ENCODE data around the gene NR2F2.

Gene NR2F2

DNA sequence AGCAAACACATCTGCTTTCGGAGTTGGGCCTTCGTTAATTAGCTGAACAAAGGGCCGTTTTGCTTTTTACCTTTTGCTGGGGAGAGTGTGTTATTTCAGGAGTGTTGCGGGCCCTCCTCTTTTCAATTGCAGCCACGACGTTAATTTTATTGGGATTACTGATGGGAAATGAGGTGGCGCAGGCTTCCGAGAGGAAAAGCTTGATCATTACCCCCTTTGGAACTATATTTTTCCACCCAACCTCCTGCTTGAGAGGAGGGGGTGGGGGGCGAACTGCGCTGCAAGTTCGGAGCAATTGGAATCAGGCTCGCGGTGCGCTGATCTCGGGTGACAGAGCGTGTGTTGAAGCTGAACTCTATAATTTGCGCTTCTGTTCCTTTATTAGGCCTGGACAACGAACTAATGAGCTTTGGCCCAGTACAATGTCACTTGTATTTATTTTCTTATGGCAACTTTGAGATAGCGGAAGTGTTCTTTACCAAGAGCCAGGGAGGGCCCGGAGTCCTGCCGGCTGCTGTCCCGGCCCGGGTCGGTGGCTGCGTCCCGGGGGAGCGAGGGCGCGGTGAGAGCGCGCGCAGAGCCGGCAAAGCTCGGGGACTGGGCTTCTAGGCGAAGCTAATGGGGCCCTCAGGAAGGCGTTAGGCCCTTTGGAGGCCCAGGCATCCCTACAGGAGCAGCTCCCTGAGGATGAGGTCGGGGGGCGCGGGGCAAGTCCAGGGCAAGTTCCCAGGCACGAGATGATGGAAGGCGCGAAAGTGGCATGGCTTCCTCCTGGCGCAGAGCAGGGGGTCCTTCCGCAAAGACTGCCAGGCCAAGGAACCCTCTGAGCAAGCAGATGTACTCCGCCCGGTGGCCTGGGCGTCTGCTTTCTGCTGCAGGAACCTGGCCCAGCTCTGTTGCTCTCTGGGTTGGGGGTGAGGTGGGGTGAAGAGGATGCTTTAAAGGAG is 12.9 kb downstream of the NR2F2 start:
- no peak overlapping the region for H3K4me3 ChIP-seq (ENCODE audit: insufficient read depth, low read depth, low read length, poor library complexity, severe bottlenecking)
- H3K4me1 ChIP-seq (ENCODE audit: control insufficient read depth, insufficient read depth, low read length, poor library complexity, severe bottlenecking) = peaks cover 3% of the 10 kb centered on the region
- H3K9me3 ChIP-seq (ENCODE audit: control insufficient read depth, low read length) = no peaks in the 10 kb centered on the region
- H3K27me3 ChIP-seq (replicated peaks; ENCODE audit: control insufficient read depth, insufficient read depth, low read length, poor library complexity, severe bottlenecking) = peaks cover 44% of the 10 kb centered on the region
- H3K36me3 ChIP-seq (ENCODE audit: control insufficient read depth, insufficient read depth, low read length) = no peaks in the 10 kb centered on the region
- H3K27ac ChIP-seq (ENCODE audit: insufficient read depth, low read length, poor library complexity, severe bottlenecking) = no peak overlapping the region
- no peak for DNase-seq

DNA sequence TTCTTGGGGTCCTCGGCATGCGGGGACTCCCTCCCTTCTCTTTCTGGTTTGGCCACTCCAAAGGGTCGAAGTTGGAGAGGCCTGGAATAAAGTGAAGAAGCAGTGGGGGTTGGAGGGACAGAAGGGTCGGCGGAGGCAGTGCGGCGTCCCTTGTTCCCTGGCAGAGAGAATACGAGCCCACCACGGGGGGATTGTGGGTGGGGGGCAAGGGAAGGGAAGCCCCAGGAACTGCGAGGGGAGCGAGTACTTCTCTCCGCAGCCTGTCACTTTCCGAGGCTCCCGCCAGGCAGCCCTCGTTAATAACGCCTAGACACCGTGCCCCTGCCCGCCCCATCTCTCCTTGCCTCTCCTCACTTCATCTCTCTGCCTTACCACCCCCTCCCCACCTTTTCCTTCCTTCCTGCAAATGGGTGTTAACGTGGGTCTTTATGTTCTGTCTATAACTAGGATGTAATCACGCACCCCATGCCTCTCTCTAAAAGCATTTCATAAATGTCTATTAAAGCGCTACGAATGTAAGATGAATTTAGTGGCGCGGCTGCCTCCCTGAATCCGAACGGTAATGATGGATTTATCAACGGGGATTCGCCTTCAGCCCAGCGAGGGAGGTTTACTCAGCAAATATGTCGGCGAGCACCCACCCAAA is 13.7 kb downstream of the NR2F2 start:
- Histone ChIP-seq H3K4me3 (ENCODE audit: insufficient read depth, low read depth, low read length, poor library complexity, severe bottlenecking) (no peak overlapping the region), H3K9me3 (ENCODE audit: control insufficient read depth, low read length) (no peaks in the 10 kb centered on the region), H3K27me3 (replicated peaks; ENCODE audit: control insufficient read depth, insufficient read depth, low read length, poor library complexity, severe bottlenecking) (peaks cover 52% of the 10 kb centered on the region), H3K36me3 (ENCODE audit: control insufficient read depth, insufficient read depth, low read length) (no peaks in the 10 kb centered on the region), H3K4me1 (ENCODE audit: control insufficient read depth, insufficient read depth, low read length, poor library complexity, severe bottlenecking) (peaks cover 3% of the 10 kb centered on the region), H3K27ac (ENCODE audit: insufficient read depth, low read length, poor library complexity, severe bottlenecking) (no peak overlapping the region)
- no peak for DNase-seq

DNA sequence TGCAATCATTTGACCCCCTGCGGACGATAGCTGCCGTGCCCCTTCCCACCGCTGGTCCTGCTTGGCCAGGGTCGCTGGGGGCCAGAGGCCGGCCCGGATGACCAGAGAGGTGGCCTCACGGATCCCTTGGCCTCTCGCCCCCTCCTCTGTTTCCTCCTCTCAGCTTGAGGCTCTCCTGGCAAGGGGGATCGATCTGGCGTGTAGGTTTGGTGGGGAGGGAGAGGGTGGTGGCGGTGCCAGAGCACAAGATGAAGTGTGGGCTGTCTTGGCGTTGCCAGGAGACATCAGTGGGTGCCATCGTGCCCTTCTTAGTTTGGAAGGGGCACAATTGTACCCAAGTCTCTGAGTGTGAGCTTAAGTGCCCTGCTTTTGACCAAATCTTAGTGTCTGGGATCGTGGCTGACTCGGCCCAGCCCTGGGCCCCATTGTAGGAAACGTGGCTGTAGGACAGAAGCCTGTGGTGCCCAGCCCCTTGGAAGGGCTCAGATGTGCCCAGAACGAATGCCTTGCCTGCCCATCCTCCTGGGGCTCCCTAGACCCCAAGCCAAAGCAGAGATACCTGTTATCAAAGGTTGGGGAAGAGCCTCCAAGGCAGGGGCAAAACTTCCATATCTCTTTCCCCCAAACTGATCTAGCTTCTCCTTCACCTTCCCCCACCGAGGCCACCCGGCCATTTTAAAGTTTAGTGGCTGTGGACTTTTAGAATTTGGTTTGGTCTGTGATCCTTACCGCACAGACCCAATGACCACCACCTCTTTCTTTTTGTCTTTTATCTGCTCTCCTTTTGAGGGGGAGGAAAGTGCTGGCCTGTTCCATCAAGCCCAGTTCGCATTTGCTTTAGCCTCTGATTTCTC is 14.4 kb downstream of the NR2F2 start:
- H3K27ac ChIP-seq (ENCODE audit: insufficient read depth, low read length, poor library complexity, severe bottlenecking) = no peak overlapping the region
- H3K27me3 ChIP-seq (replicated peaks; ENCODE audit: control insufficient read depth, insufficient read depth, low read length, poor library complexity, severe bottlenecking) = peaks cover 55% of the 10 kb centered on the region
- H3K36me3 ChIP-seq (ENCODE audit: control insufficient read depth, insufficient read depth, low read length) = no peaks in the 10 kb centered on the region
- DNase-seq = no peak
- peaks cover 3% of the 10 kb centered on the region for H3K4me1 ChIP-seq (ENCODE audit: control insufficient read depth, insufficient read depth, low read length, poor library complexity, severe bottlenecking)
- H3K4me3 ChIP-seq (ENCODE audit: insufficient read depth, low read depth, low read length, poor library complexity, severe bottlenecking) = no peak overlapping the region
- no peaks in the 10 kb centered on the region for H3K9me3 ChIP-seq (ENCODE audit: control insufficient read depth, low read length)

DNA sequence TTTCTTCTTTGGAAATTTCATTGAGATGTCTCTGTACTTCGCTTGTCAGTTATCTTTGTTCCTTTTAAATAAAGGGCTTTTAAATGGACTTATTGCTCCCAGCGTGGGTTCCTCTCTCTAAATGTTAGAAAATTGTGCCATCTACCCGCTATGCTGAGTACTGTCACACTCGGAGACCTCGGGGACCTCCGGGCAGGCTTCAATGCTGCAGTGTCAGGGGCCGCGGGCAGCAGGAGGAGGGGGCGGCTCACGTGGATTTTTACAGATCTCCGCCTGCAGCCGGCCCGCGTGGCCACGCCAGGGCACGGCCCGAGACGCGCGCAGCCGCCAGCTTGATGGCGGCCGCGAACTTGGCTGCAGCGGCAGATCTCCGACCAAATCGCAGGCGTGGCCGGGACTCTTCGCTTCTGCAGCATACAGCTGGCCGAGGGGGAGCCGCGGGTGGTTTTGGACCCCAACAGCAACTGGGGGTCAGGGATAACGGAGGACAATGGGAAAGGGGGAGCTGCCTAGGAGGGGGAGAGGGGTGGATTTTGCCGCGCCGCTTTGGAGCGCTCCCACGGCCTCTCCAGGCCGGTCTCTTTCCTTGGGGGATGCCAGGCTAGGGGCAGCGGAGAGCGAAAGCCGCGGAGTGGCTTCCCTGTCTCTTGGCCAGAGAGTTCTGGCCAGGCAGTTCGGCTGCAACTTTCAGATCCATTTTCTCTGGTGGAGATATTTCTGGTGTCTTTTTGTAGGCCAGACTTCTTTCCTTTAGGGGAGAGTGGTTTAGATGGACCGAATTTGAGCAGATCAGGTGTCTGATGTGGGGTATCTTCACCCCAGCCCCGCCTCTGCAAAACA is 15.3 kb downstream of the NR2F2 start:
- Histone ChIP-seq H3K9me3 (ENCODE audit: control insufficient read depth, low read length) (no peaks in the 10 kb centered on the region), H3K27me3 (replicated peaks; ENCODE audit: control insufficient read depth, insufficient read depth, low read length, poor library complexity, severe bottlenecking) (peaks cover 56% of the 10 kb centered on the region), H3K4me3 (ENCODE audit: insufficient read depth, low read depth, low read length, poor library complexity, severe bottlenecking) (no peak overlapping the region), H3K4me1 (ENCODE audit: control insufficient read depth, insufficient read depth, low read length, poor library complexity, severe bottlenecking) (peaks cover 3% of the 10 kb centered on the region), H3K36me3 (ENCODE audit: control insufficient read depth, insufficient read depth, low read length) (no peaks in the 10 kb centered on the region), H3K27ac (ENCODE audit: insufficient read depth, low read length, poor library complexity, severe bottlenecking) (no peak overlapping the region)
- DNase-seq = no peak

DNA sequence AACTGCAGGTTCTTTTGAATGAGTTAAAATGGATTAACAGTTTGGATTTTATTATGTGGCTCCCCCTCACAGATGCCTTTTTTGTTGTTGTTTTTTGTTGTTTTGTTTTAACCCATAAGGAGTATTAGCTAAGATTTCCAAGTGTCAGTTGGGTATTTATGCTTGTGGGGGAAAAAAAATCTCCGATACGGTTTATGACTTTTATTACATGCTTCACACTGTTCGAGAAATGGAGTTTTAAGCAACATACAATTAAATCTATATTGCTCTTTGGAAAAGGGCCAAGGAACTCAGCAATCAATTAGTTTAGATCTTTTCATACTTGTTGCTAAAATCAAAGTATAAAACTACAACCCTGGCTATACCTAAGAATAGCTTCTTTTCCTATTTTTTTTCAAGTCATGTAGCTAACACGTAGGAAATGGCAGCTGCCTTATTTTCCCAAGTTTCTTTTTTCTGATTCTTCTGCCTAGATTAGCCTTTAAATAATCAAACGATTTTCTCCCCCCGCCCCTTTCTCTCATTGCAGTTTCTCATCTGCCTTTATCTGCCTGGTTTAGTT is 16.0 kb downstream of the NR2F2 start:
- no peaks in the 10 kb centered on the region for H3K9me3 ChIP-seq (ENCODE audit: control insufficient read depth, low read length)
- no peak for DNase-seq
- H3K36me3 ChIP-seq (ENCODE audit: control insufficient read depth, insufficient read depth, low read length) = no peaks in the 10 kb centered on the region
- H3K4me3 ChIP-seq (ENCODE audit: insufficient read depth, low read depth, low read length, poor library complexity, severe bottlenecking) = no peak overlapping the region
- peaks cover 3% of the 10 kb centered on the region for H3K4me1 ChIP-seq (ENCODE audit: control insufficient read depth, insufficient read depth, low read length, poor library complexity, severe bottlenecking)
- H3K27ac ChIP-seq (ENCODE audit: insufficient read depth, low read length, poor library complexity, severe bottlenecking) = no peak overlapping the region
- H3K27me3 ChIP-seq (replicated peaks; ENCODE audit: control insufficient read depth, insufficient read depth, low read length, poor library complexity, severe bottlenecking) = peaks cover 62% of the 10 kb centered on the region

DNA sequence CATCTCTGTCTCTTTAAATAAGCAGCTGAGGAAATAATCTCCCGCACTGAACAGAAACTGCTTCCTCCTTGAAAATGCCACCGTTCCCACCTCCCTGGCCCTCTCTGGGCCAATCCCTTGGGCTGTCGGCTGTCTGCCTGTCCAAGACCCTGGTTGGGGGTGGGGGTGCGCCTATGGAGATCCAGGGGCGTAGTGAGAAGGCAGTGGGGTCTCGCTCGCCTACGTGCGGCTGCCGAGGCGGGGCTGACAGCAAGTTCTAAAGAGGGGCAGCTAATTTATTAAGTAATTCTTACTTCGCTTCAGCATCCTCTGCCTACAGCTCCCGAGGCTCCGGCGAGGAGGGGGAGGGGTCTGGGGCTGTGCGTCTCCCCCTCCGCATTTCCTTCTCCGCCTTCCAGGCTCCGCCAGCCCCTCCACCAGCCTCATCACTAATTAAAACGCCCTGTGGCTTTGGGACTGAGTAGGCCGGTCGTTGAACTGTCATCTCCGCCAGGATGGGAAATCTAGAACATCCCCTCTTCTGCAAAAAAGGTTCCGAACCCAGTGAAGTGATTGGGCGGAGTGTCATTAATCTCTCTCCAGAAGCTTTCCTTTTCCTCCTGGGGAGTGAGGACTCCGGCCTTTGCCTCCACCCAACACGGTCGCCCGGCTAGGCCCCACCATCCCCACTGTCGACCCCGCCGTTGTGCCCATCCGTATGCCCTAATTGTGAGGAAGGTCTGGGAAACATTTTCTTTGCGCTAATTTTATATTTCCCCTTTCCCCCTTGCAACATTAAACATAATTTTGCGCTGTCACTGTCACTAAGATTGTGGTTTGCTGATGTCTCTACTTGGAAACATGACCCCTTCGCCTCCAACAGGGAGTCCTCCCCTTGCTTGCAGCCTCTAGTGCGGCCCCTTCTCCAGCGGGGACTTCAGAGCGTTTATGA is 16.9 kb downstream of the NR2F2 start:
- Histone ChIP-seq H3K4me1 (ENCODE audit: control insufficient read depth, insufficient read depth, low read length, poor library complexity, severe bottlenecking) (peaks cover 3% of the 10 kb centered on the region), H3K27ac (ENCODE audit: insufficient read depth, low read length, poor library complexity, severe bottlenecking) (no peak overlapping the region), H3K9me3 (ENCODE audit: control insufficient read depth, low read length) (no peaks in the 10 kb centered on the region), H3K4me3 (ENCODE audit: insufficient read depth, low read depth, low read length, poor library complexity, severe bottlenecking) (no peak overlapping the region), H3K36me3 (ENCODE audit: control insufficient read depth, insufficient read depth, low read length) (no peaks in the 10 kb centered on the region), H3K27me3 (replicated peaks; ENCODE audit: control insufficient read depth, insufficient read depth, low read length, poor library complexity, severe bottlenecking) (peaks cover 58% of the 10 kb centered on the region)
- no peak for DNase-seq

DNA sequence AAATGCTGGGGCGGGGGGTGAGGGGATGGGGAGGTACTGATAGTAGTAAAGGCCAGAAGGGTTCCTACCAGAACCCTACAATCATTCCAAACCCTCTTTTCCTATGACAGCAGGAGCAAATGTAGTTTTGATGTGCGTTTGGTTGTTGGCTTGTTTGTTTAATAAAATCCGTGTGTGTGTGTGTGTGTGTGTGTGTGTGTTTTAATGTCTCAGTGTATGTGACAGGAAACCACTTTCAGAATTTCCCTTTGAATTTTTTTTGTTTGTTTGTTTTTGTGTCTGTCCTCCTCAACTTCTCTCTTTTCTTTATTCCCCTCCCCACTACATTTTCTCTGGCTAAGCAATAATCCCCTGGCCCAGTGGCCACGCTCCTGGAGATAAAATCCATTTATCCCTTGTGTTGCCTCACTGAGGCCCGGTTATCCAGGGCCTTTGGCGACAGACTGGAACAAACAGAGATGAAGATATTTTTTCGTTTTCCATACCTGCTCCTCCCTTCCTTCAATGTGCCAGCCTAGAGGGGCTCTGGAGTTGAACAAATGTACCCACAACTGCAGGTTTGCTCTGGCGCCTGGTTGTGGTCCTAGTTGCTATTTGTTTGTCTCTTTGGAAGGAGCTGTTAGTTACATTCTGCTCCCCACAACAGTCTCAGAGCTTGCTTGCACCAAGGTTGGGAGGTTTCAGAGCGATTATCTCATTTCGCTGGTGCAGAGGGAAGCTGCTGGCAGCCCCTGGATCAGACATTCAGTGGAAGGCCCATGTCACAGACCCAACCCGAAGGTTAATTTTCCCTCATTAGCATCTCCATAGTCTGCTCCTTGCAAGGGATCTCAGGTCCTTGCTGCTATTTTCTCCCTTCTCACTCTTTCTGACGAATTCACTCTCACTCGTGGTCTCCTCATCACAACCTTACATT is 17.9 kb downstream of the NR2F2 start:
- Histone ChIP-seq H3K36me3 (ENCODE audit: control insufficient read depth, insufficient read depth, low read length) (no peaks in the 10 kb centered on the region), H3K4me3 (ENCODE audit: insufficient read depth, low read depth, low read length, poor library complexity, severe bottlenecking) (no peak overlapping the region), H3K4me1 (ENCODE audit: control insufficient read depth, insufficient read depth, low read length, poor library complexity, severe bottlenecking) (peaks cover 3% of the 10 kb centered on the region), H3K27me3 (replicated peaks; ENCODE audit: control insufficient read depth, insufficient read depth, low read length, poor library complexity, severe bottlenecking) (peaks cover 58% of the 10 kb centered on the region), H3K9me3 (ENCODE audit: control insufficient read depth, low read length) (no peaks in the 10 kb centered on the region), H3K27ac (ENCODE audit: insufficient read depth, low read length, poor library complexity, severe bottlenecking) (no peak overlapping the region)
- no peak for DNase-seq

All from effector memory CD4-positive, alpha-beta T cell (primary cell).